SK-N-SH (cell line): Measurements from ENCODE around the gene IL27RA. TPM values are rescaled to one million over a fixed set of nuclear protein-coding genes. Genes with fewer than 3 reads are reported as not detected.
A peak's percentile ranks its signal among the peaks of the same experiment; 100 is the strongest.

Experiments
- CTCF ChIA-PET: fragments of 300-600, 350-600 bp; formaldehyde crosslinking; extraction: SDS; loops from one replicate; lab custom pipeline; 2021; lab: Yijun Ruan, JAX
- POLR2A ChIA-PET: fragments of 350-600 bp; sonication (Branson Sonifier 250); formaldehyde crosslinking; extraction: SDS; loops from one replicate; lab custom pipeline; 2020; ENCODE audit warnings: antibody characterized with exemption, inconsistent platforms; lab: Yijun Ruan, JAX
- DNase-seq: peaks from one replicate; pipeline ENCODE4 v3.0.0; 2012
- H2AFZ ChIP-seq: fragments of 200-600 bp; sonication (generic); 2 replicates; pipeline ENCODE4 v1.8.1; 2016; ENCODE audit warnings: antibody characterized with exemption, mild to moderate bottlenecking, low read depth
- H3F3A ChIP-seq: fragments of 200-600 bp; sonication (generic); replicated peaks from 2 replicates; pipeline ENCODE3; 2016; ENCODE audit warnings: antibody characterized with exemption, mild to moderate bottlenecking; ENCODE audit not compliant: insufficient read depth
- H3K27ac ChIP-seq, 2 experiments: fragments of 200-500 bp in 1 of 2; fragments of 200-600 bp in 1 of 2; sonication (Bioruptor generic) in 1 of 2; sonication (generic), shearing (Covaris generic) in 1 of 2; 2 replicates each; pipeline versions ENCODE4 v1.5.1 to v1.6.1; 2014 to 2016; ENCODE audit warnings: low read depth in 2 of 2, inconsistent platforms in 1 of 2, low read length in 1 of 2, mild to moderate bottlenecking in 1 of 2, mixed read lengths in 1 of 2
- H3K27me3 ChIP-seq: fragments of 200-600 bp; sonication (generic), shearing (Covaris generic); 2 replicates; pipeline ENCODE4 v1.6.1; 2016; ENCODE audit warnings: mixed run types; ENCODE audit not compliant: insufficient read depth
- H3K36me3 ChIP-seq, 2 experiments: fragments of 200-500 bp in 1 of 2; fragments of 200-600 bp in 1 of 2; sonication (Bioruptor generic) in 1 of 2; sonication (generic) in 1 of 2; replicated peaks in 1 of 2; 2 replicates each; pipeline versions ENCODE3 to v1.5.1; 2014 to 2016; ENCODE audit warnings: low read length in 1 of 2, mild to moderate bottlenecking in 1 of 2; ENCODE audit not compliant: insufficient read depth in 2 of 2, control insufficient read depth in 1 of 2
- H3K4me1 ChIP-seq, 2 experiments: fragments of 200-500 bp in 1 of 2; fragments of 200-600 bp in 1 of 2; sonication (Bioruptor generic) in 1 of 2; sonication (generic), shearing (Covaris generic) in 1 of 2; 2 replicates each; pipeline versions ENCODE4 v1.5.1 to v1.6.1; 2014 to 2016; ENCODE audit warnings: low read depth in 1 of 2, low read length in 1 of 2, mixed run types in 1 of 2; ENCODE audit not compliant: insufficient read depth in 2 of 2, control insufficient read depth in 1 of 2
- H3K4me2 ChIP-seq: fragments of 200-600 bp; sonication (generic), shearing (Covaris generic); 2 replicates; pipeline ENCODE4 v1.6.1; 2017; ENCODE audit warnings: mixed run types
- H3K4me3 ChIP-seq, 2 experiments: fragments of 200-500 bp in 1 of 2; fragments of 200-600 bp in 1 of 2; sonication (Bioruptor generic) in 1 of 2; sonication (generic), shearing (Covaris generic) in 1 of 2; 2 replicates each; pipeline versions ENCODE4 v1.5.1 to v1.8.1; 2014 to 2016; ENCODE audit warnings: low read depth in 2 of 2, inconsistent platforms in 1 of 2, low read length in 1 of 2, mild to moderate bottlenecking in 1 of 2, mixed read lengths in 1 of 2, moderate library complexity in 1 of 2
- H3K79me2 ChIP-seq: fragments of 200-600 bp; sonication (generic); 2 replicates; pipeline ENCODE4 v1.8.1; 2017; ENCODE audit warnings: mild to moderate bottlenecking; ENCODE audit not compliant: insufficient read depth
- H3K9ac ChIP-seq: fragments of 200-600 bp; sonication (generic); 2 replicates; pipeline ENCODE4 v1.6.1; 2017; ENCODE audit warnings: mixed run types
- H3K9me2 ChIP-seq: fragments of 200-600 bp; sonication (generic); 2 replicates; pipeline ENCODE4 v1.6.1; 2017; ENCODE audit warnings: mixed run types
- H3K9me3 ChIP-seq: fragments of 200-600 bp; sonication (generic); 2 replicates; pipeline ENCODE4 v1.6.1; 2017; ENCODE audit warnings: mixed run types, mild to moderate bottlenecking, moderate library complexity
- H4K20me1 ChIP-seq: fragments of 200-600 bp; sonication (generic); 2 replicates; pipeline ENCODE4 v1.6.1; 2017; ENCODE audit warnings: mild to moderate bottlenecking, mixed run types; ENCODE audit not compliant: insufficient read depth
- CHD2 ChIP-seq: fragments of 150-350 bp; IDR thresholded peaks from 2 replicates; pipeline ENCODE4 v1.6.1; 2018; ENCODE audit warnings: low read length; ENCODE audit not compliant: partially characterized antibody
- CTCF ChIP-seq: fragments of 200-600 bp; sonication (generic); IDR thresholded peaks from 2 replicates; pipeline ENCODE4 v1.6.1; 2017; ENCODE audit warnings: antibody characterized with exemption, mild to moderate bottlenecking, moderate library complexity
- GABPA ChIP-seq: IDR thresholded peaks from 2 replicates; pipeline ENCODE4 v1.4.0; 2012; ENCODE audit warnings: low read depth, mild to moderate bottlenecking
- IRF3 ChIP-seq: fragments of 150-350 bp; IDR thresholded peaks from 2 replicates; pipeline ENCODE4 v1.6.1; 2016; ENCODE audit warnings: mild to moderate bottlenecking, low read depth, low read length
- JUND ChIP-seq: IDR thresholded peaks from 2 replicates; pipeline ENCODE4 v1.4.0; 2012
- MAX ChIP-seq: IDR thresholded peaks from 2 replicates; pipeline ENCODE4 v1.4.0; 2012; ENCODE audit warnings: low read depth
- MEF2A ChIP-seq: IDR thresholded peaks from 2 replicates; pipeline ENCODE4 v1.4.0; 2012; ENCODE audit warnings: low read depth, borderline replicate concordance
- MXI1 ChIP-seq: IDR thresholded peaks from 2 replicates; pipeline ENCODE4 v1.6.1; 2012; ENCODE audit warnings: mild to moderate bottlenecking, low read depth, low read length, improper control_type of control experiment
- NFIC ChIP-seq: IDR thresholded peaks from 2 replicates; pipeline ENCODE4 v1.4.0; 2012; ENCODE audit warnings: borderline replicate concordance
- NRF1 ChIP-seq: IDR thresholded peaks from 2 replicates; pipeline ENCODE4 v1.6.1; 2012; ENCODE audit warnings: low read depth, mild to moderate bottlenecking, low read length
- PBX3 ChIP-seq: IDR thresholded peaks from 2 replicates; pipeline ENCODE4; 2012
- RAD21 ChIP-seq: IDR thresholded peaks from 2 replicates; pipeline ENCODE4 v1.6.1; 2012; ENCODE audit warnings: mild to moderate bottlenecking, low read length
- RCOR1 ChIP-seq: fragments of 150-350 bp; IDR thresholded peaks from 2 replicates; pipeline ENCODE4 v1.6.1; 2017; ENCODE audit warnings: antibody characterized with exemption, low read length
- REST ChIP-seq: IDR thresholded peaks from 2 replicates; pipeline ENCODE4 v1.6.1; 2012; ENCODE audit warnings: mild to moderate bottlenecking, low read depth, low read length, moderate library complexity
- SIN3A ChIP-seq: IDR thresholded peaks from 2 replicates; pipeline ENCODE4 v1.6.1; 2012; ENCODE audit warnings: low read depth, mild to moderate bottlenecking, low read length, moderate library complexity, borderline replicate concordance
- SMC3 ChIP-seq: IDR thresholded peaks from 2 replicates; pipeline ENCODE4 v1.6.1; 2012; ENCODE audit warnings: low read depth, low read length, improper control_type of control experiment
- TEAD4 ChIP-seq: IDR thresholded peaks from 2 replicates; pipeline ENCODE4 v1.4.0; 2012; ENCODE audit warnings: mild to moderate bottlenecking, borderline replicate concordance; ENCODE audit not compliant: insufficient read depth
- USF2 ChIP-seq: fragments of 150-350 bp; IDR thresholded peaks from 2 replicates; pipeline ENCODE4 v1.6.1; 2017; ENCODE audit warnings: antibody characterized with exemption, low read length, low read depth, borderline replicate concordance
- WGBS: methylation state at CpG from one replicate; pipeline ENCODE4 v1.1.6; 2017; ENCODE audit warnings: low lambda C conversion rate; 5-methylcytosine and 5-hydroxymethylcytosine counted together
- polyA plus RNA-seq, 3 experiments: library from polyadenylated mRNA; depleted of rRNA; stranded (reverse); fragments of >200 nt; gene quantifications; 2 replicates each; pipeline ENCODE4 v1.2.3, GENCODE V29; 2012

IL27RA gene
- polyA plus RNA-seq, 1 of the 3 experiments (the other 2 are of a cell fraction): 9.3 TPM

- TF ChIP-seq IRF3 (no peak), CHD2 (no peak), RAD21 (no peak), PBX3 (no peak)
Observed at GRCh38 chr19:13984186-13984585, 47.4 kb upstream of the IL27RA start (continued).

- H3K4me3 ChIP-seq: no peak overlapping the region
- H3K79me2 ChIP-seq: no peaks in the 10 kb centered on the region
- no peaks in the 10 kb centered on the region for H3K9me3 ChIP-seq
- no peak overlapping the region for H3K4me2 ChIP-seq
- no peak overlapping the region for H3K9ac ChIP-seq
- peaks cover 13% of the 10 kb centered on the region for H3F3A ChIP-seq
- no peaks in the 10 kb centered on the region for H4K20me1 ChIP-seq
- peaks cover 0 to 3% of the 10 kb centered on the region in 2 experiments for H3K36me3 ChIP-seq
- no peaks in the 10 kb centered on the region for H3K9me2 ChIP-seq
- ChIA-PET POLR2A (interaction anchor here (0.6 to 1.2 kb wide), 2 partner anchors 9 to 76 kb away, joined by 3 to 4 read pairs; no protein-coding TSS in a partner anchor), CTCF (interaction anchor here (0.9 to 3.0 kb wide), 8 partner anchors 9 to 105 kb away, joined by 3 to 12 read pairs (median 4); partner anchors contain the start of genes IL27RA and MISP3)
- peaks cover 16 to 43% of the 10 kb centered on the region in 2 experiments; a peak in 3 of 4 replicates for H3K4me1 ChIP-seq
- H3K27ac ChIP-seq: peak overlapping the region in 1 of 2 experiments; percentile 87; a peak in 1 of 4 replicates
- H3K27me3 ChIP-seq: no peaks in the 10 kb centered on the region
- 96% methylated on average over 21 of the region's 25 CpGs for WGBS
- TF ChIP-seq IRF3 (no peak), GABPA (no peak), USF2 (no peak), SMC3 (no peak), TEAD4 (no peak), CTCF (no peak), CHD2 (no peak), REST (no peak), MEF2A (no peak), SIN3A (no peak), MAX (no peak), NFIC (no peak), NRF1 (no peak), RCOR1 (no peak), JUND (no peak), MXI1 (no peak), RAD21 (no peak)
- no peak overlapping the region for H2AFZ ChIP-seq
- DNase-seq: no peak
Observed at GRCh38 chr19:13984875-13985741, 46.5 kb upstream of the IL27RA start.
